ENCODE results near the gene EREG. TPM values are rescaled to one million over a fixed set of nuclear protein-coding genes. Genes with fewer than 3 reads are reported as not detected.

The EREG gene, protein sequence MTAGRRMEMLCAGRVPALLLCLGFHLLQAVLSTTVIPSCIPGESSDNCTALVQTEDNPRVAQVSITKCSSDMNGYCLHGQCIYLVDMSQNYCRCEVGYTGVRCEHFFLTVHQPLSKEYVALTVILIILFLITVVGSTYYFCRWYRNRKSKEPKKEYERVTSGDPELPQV
- total RNA-seq (2014; rRNA removed; shearing (Covaris generic)) = not detected in 2 replicates

DNA sequence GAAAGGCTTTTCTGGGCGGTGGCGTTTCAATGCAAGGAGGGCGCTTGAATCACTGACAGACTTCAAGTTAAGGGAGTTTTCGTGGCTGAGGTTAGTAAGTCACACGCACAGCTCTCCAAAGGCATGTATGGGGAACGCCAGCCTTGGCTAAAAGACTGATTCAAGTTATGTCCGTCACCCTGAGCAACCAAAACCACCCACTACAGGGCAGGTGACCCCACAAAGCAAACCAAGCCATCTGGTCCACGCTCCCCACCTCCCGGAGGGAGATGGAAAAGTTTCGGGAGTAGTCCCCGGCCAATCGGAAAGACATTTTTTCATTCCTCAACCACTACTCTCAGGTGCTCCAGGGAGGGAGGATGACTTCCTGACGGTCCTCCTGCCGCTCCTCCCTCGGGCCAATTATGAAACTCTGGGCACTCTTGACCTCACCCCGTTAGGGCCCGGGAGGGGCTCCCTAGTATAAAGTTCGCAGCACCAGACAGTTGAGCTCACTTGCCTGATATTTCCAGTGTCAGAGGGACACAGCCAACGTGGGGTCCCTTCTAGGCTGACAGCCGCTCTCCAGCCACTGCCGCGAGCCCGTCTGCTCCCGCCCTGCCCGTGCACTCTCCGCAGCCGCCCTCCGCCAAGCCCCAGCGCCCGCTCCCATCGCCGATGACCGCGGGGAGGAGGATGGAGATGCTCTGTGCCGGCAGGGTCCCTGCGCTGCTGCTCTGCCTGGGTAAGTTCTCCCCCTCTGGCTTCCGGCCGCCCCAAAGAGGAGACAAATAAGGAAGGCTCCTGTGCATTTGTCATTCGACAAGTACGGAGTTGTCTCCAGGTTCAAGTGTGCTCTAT is at the start of gene EREG:
TSS of gene EREG (plus strand) at position 494 of the 840 bp plus-strand sequence. CDS start at position 658, 164 bp downstream.
- H3K4me1 ChIP-seq (replicated peaks) = no peaks in the 10 kb centered on the region
- H3K27ac ChIP-seq = no peak within 1 kb of the TSS
- peaks cover 18% of the 10 kb centered on the region; the same call in 1 of the 2 replicates for H3K27me3 ChIP-seq (replicated peaks)
- H3K9me3 ChIP-seq (replicated peaks) = no peaks in the 10 kb centered on the region
- no peaks in the 10 kb centered on the region for H3K36me3 ChIP-seq
- no peak for DNase-seq (ENCODE audit: low read depth in 1 of 2, low spot score in 2 of 2)
- no peak within 1 kb of the TSS for H3K4me3 ChIP-seq

DNA sequence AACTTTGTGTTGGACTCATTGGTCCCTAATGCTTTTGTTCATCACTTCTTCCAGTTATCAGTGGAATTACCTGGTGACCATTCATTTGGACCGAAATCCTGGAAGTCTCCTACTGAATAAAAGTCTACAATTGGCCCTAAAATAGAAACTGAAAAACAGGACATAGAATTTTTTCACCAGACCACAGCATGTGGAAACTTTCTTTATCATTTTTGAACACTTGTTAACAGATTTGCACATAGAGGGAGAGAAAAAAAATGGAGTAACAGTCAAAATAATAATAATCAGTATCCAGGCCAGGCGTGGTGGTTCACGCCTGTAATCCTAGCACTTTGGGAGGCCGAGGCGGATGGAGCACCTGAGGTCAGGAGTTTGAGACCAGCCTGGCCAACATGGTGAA is 49.6 kb upstream of the EREG start:
- Histone ChIP-seq H3K4me3 (no peak overlapping the region), H3K36me3 (no peaks in the 10 kb centered on the region), H3K4me1 (replicated peaks) (no peaks in the 10 kb centered on the region; the same call in 1 of the 2 replicates), H3K27me3 (replicated peaks) (0 out of 2 replicates have a peak, but pooled peaks cover 5% of the 10 kb centered on the region), H3K9me3 (replicated peaks) (no peaks in the 10 kb centered on the region), H3K27ac (no peak overlapping the region)
- no peak for DNase-seq (ENCODE audit: low read depth in 1 of 2, low spot score in 2 of 2)

DNA sequence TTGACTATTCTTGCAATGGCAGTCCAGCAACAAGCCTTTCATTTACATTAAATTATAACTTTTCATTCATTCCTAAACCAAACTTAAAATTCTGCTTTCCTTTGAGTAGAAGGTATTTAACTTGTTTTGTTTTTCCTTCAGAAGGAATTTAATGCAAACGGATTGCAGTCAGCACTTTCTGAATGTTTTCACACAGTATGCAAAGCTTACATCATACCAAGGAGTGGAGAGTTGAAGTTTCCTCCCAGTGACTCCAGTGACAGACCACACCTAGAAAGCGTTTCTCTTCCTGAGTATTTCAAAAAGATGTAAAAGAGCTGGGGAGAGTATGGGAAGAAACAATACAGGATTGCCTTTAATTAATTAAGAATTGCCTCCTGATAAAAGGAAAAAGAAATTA is 48.5 kb upstream of the EREG start:
- H3K36me3 ChIP-seq = no peaks in the 10 kb centered on the region
- H3K27me3 ChIP-seq (replicated peaks) = peaks cover 9% of the 10 kb centered on the region; the same call in 1 of the 2 replicates
- no peak for DNase-seq (ENCODE audit: low read depth in 1 of 2, low spot score in 2 of 2)
- H3K9me3 ChIP-seq (replicated peaks) = no peaks in the 10 kb centered on the region
- no peak overlapping the region for H3K4me3 ChIP-seq
- no peaks in the 10 kb centered on the region; the same call in 1 of the 2 replicates for H3K4me1 ChIP-seq (replicated peaks)
- H3K27ac ChIP-seq = no peak overlapping the region

DNA sequence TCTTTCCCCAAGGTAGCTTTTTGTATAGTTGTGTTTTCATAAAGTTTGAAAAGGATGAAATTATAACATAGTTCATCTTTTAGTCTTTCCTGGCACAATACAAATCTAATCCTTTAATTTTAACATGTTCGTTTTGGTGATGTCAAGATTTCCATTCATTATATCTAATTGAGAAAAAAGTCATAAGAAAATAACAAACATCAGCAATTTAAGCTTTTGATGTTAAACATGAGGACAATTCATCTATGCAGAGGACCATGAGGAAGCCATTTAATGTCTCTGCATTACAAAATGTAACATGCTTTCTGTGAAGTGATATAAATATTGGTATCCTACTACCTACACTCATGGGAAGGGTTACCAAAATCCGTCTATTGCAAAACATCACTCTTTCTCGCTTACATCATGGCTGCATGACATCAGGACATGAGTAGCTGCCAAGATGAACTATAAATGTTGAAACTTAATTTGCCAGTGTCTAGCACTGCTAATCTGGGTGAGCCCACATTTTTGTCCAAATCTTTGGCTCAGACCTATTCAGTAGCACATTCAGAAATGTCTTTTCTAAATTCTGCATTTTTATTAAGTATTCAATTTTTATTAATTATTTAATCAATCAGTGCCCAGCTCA is 47.2 kb upstream of the EREG start:
- no peaks in the 10 kb centered on the region for H3K9me3 ChIP-seq (replicated peaks)
- H3K27me3 ChIP-seq (replicated peaks) = peaks cover 12% of the 10 kb centered on the region; the same call in 1 of the 2 replicates
- H3K4me1 ChIP-seq (replicated peaks) = no peaks in the 10 kb centered on the region; the same call in 1 of the 2 replicates
- DNase-seq (ENCODE audit: low read depth in 1 of 2, low spot score in 2 of 2) = no peak
- no peak overlapping the region for H3K4me3 ChIP-seq
- no peaks in the 10 kb centered on the region for H3K36me3 ChIP-seq
- H3K27ac ChIP-seq = no peak overlapping the region

DNA sequence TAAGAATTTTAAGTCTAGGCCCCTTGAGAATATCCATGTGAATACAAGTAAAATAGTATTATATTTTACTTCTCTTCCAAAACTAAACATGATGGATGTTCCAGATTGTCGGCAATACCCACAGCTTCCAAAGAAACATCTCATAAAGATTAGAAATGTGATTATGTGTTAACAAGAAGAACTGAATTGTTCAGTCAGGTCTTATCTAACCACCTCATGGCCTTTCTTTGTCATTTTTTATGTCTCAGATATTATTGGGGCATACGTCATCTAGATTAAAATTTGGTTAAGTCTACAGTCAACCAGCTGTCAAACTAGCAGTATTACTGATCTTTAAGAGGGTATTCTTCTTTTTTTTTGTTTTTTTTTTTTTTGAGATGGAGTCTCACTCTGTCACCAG is 46.7 kb upstream of the EREG start:
- no peak for DNase-seq (ENCODE audit: low read depth in 1 of 2, low spot score in 2 of 2)
- Histone ChIP-seq H3K4me1 (replicated peaks) (no peaks in the 10 kb centered on the region; the same call in 1 of the 2 replicates), H3K27ac (no peak overlapping the region), H3K9me3 (replicated peaks) (no peaks in the 10 kb centered on the region), H3K27me3 (replicated peaks) (peaks cover 15% of the 10 kb centered on the region; the same call in 1 of the 2 replicates), H3K36me3 (no peaks in the 10 kb centered on the region), H3K4me3 (no peak overlapping the region)

DNA sequence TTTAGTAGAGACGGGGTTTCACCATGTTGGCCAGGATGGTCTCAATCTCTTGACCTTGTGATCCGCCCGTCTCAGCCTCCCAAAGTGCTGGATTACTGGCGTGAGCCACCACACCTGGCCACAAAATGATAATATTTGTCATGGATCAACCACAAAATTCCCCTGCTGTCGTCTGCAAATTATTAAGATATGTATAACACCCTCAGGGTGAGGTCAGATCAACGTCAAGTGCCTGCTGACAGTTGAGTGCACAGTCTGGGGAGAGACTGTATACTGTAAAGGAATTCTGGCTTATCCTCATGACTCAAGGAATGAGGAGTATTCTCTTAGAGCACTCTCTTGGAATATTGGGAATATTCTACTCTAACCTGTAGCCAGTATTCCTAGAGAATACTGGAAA is 45.5 kb upstream of the EREG start:
- no peak for DNase-seq (ENCODE audit: low read depth in 1 of 2, low spot score in 2 of 2)
- H3K9me3 ChIP-seq (replicated peaks) = no peaks in the 10 kb centered on the region
- H3K4me1 ChIP-seq (replicated peaks) = no peaks in the 10 kb centered on the region; the same call in 1 of the 2 replicates
- H3K36me3 ChIP-seq = no peaks in the 10 kb centered on the region
- H3K4me3 ChIP-seq = no peak overlapping the region
- no peak overlapping the region for H3K27ac ChIP-seq
- H3K27me3 ChIP-seq (replicated peaks) = peaks cover 17% of the 10 kb centered on the region; the same call in 1 of the 2 replicates

DNA sequence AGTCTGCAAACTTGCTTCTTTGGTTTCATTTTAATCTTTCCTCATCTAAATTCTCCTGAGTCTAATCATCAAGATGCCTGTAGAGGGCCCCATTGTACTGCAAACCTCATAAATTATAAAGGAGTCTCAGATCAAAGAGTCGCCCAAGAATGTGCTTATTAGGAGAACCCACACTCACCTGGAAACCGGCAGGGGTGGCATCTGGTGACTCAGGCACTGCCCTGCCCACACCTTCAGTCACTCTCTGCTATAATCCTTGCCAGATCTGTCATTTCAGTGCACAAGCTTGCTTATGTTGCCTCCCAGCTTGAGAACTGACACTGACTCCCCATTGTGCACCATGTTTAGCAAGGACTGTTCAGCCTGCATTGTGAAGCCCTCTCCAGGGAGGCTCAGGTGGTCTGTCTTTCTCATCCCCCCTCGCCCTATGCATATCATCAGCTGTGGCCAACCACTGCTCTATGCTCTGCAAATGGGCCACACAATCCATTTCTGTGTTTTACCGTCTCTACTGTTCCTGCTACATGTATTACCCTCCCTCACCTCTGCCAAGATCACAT is 44.3 kb upstream of the EREG start:
- peaks cover 24% of the 10 kb centered on the region; the same call in 1 of the 2 replicates for H3K27me3 ChIP-seq (replicated peaks)
- H3K4me3 ChIP-seq = no peak overlapping the region
- H3K36me3 ChIP-seq = no peaks in the 10 kb centered on the region
- no peaks in the 10 kb centered on the region for H3K9me3 ChIP-seq (replicated peaks)
- no peaks in the 10 kb centered on the region; the same call in 1 of the 2 replicates for H3K4me1 ChIP-seq (replicated peaks)
- no peak overlapping the region for H3K27ac ChIP-seq
- peak in 1 of 2 experiments; percentile 39 for DNase-seq (ENCODE audit: low read depth in 1 of 2, low spot score in 2 of 2)

DNA sequence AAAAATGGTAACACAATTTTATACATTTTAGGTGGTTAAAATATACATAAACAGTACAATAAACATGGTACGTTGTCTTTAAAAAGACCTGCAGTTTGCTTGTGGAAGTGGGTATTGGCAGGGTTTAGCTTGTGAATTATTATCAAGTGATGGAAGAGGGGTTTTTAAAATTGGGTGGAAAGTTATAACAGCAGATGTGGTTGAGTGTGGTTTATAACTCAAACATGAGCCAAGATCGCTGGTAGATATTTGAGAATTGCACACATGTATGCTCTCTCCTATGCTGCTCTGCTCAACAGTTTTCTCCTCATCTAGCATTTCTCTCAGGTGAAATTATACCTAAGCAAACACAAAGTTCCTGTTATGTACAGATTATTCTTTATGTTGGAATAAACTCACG is 42.6 kb upstream of the EREG start:
- Histone ChIP-seq H3K9me3 (replicated peaks) (no peaks in the 10 kb centered on the region), H3K27me3 (replicated peaks) (peaks cover 24% of the 10 kb centered on the region; the same call in 1 of the 2 replicates), H3K4me1 (replicated peaks) (no peaks in the 10 kb centered on the region; the same call in 1 of the 2 replicates), H3K36me3 (no peaks in the 10 kb centered on the region), H3K27ac (no peak overlapping the region), H3K4me3 (no peak overlapping the region)
- no peak for DNase-seq (ENCODE audit: low read depth in 1 of 2, low spot score in 2 of 2)

DNA sequence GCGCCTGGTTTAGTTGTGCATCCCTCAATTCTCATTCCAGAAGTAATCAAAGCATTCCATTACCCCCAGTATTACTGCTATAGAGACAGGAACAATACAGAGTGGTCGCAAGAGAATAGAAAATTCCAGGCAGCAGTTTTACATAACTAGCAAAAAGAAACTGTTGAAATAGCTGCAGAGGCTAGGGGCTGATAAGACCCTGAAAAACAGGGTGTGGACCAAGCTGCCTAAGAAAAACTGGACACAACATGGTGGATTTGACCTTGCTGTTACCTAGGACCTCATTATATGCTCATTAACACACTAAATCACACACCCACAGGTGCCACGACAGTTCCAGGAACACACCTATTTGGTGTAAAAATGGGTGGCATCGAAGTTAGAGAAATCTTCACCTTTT is 41.3 kb upstream of the EREG start:
- Histone ChIP-seq H3K4me1 (replicated peaks) (no peaks in the 10 kb centered on the region; the same call in 1 of the 2 replicates), H3K4me3 (no peak overlapping the region), H3K36me3 (no peaks in the 10 kb centered on the region), H3K27ac (no peak overlapping the region), H3K9me3 (replicated peaks) (no peaks in the 10 kb centered on the region), H3K27me3 (replicated peaks) (peaks cover 24% of the 10 kb centered on the region; the same call in 1 of the 2 replicates)
- no peak for DNase-seq (ENCODE audit: low read depth in 1 of 2, low spot score in 2 of 2)

DNA sequence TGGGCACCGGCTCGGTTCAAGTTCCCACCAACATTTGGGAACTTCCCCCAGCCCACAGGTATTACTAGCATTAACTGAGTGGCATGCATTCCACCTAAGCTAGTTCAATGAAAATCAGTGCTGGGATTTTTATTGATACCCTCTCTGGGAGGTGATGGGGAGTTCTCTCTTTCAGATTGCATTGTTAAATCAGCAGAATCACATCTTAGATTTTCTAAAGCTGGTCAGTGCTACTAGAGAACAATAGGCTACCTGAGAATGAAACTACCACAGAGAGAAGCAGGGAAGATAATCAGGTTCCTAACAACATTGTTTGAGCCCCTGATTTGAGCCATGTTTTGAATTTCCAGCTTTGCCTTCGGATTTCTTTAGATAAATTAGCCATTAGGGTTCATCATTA is 40.7 kb upstream of the EREG start:
- H3K27me3 ChIP-seq (replicated peaks) = peaks cover 24% of the 10 kb centered on the region; the same call in 1 of the 2 replicates
- no peak for DNase-seq (ENCODE audit: low read depth in 1 of 2, low spot score in 2 of 2)
- no peak overlapping the region for H3K27ac ChIP-seq
- no peaks in the 10 kb centered on the region for H3K9me3 ChIP-seq (replicated peaks)
- H3K4me3 ChIP-seq = no peak overlapping the region
- H3K4me1 ChIP-seq (replicated peaks) = no peaks in the 10 kb centered on the region; the same call in 1 of the 2 replicates
- no peaks in the 10 kb centered on the region for H3K36me3 ChIP-seq

DNA sequence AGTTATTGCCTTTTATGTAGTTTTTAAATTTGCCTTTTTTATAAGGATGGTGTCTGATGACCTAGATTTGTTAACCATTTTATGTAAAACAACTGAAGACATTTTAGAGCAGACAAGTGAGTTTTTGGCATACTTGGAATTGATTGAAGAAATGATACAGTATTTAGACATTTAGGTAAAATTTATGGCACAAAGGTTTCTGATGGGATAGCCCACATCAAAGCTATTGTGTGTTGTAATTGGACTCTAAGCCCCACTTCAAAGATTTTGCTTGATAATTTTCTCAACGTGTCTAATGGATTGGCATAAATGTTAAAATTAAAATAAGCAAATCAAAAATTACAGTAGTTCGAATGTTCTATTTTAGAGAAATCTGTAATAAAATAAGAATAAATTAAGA is 39.1 kb upstream of the EREG start:
- H3K4me1 ChIP-seq (replicated peaks) = no peaks in the 10 kb centered on the region
- no peaks in the 10 kb centered on the region for H3K9me3 ChIP-seq (replicated peaks)
- no peak overlapping the region for H3K4me3 ChIP-seq
- H3K27me3 ChIP-seq (replicated peaks) = peaks cover 17% of the 10 kb centered on the region; the same call in 1 of the 2 replicates
- H3K36me3 ChIP-seq = no peaks in the 10 kb centered on the region
- no peak for DNase-seq (ENCODE audit: low read depth in 1 of 2, low spot score in 2 of 2)
- no peak overlapping the region for H3K27ac ChIP-seq

DNA sequence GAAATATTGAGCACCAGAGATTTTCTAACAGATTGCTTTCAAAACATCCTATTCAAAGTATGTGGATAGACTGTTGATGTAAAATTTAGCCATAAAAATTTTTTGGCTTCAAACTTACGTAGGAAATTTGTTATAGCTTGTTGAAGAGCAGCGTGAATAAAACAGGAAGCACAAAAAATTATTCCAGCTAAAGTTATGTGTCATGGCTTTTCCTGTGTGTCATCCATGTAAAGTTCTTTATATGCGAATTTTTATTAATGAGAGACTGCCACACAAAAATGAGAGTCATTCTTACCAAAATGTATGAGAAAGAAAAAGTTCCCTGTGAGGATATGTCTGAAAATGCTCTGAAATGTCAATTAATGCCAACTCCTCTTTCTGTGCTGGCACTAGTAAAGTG is 37.2 kb upstream of the EREG start:
- no peak for DNase-seq (ENCODE audit: low read depth in 1 of 2, low spot score in 2 of 2)
- no peaks in the 10 kb centered on the region for H3K4me1 ChIP-seq (replicated peaks)
- no peaks in the 10 kb centered on the region for H3K36me3 ChIP-seq
- H3K27me3 ChIP-seq (replicated peaks) = peaks cover 12% of the 10 kb centered on the region; the same call in 1 of the 2 replicates
- no peaks in the 10 kb centered on the region for H3K9me3 ChIP-seq (replicated peaks)
- H3K27ac ChIP-seq = no peak overlapping the region
- no peak overlapping the region for H3K4me3 ChIP-seq

DNA sequence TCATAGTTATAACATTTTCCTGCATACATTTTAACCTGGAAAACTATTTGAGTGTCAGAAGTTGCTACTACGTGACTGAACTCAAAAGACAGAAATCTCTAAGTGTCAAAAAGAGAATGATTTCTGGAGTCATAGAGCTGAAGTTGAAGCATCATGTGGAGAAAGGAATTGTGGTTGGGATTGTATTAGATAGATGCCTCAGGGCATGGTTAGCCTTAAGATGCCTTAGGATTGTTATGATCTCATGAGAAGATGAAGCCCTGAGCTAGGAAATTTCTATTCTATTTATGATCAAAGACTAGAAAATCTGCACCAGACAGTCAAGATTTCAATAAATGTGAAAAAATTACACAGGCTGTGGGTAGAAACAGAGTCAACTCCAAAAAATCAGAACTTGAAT is 36.4 kb upstream of the EREG start:
- no peaks in the 10 kb centered on the region for H3K36me3 ChIP-seq
- no peak overlapping the region for H3K4me3 ChIP-seq
- H3K27ac ChIP-seq = no peak overlapping the region
- no peaks in the 10 kb centered on the region for H3K9me3 ChIP-seq (replicated peaks)
- no peaks in the 10 kb centered on the region for H3K4me1 ChIP-seq (replicated peaks)
- H3K27me3 ChIP-seq (replicated peaks) = peaks cover 8% of the 10 kb centered on the region; the same call in 1 of the 2 replicates
- DNase-seq (ENCODE audit: low read depth in 1 of 2, low spot score in 2 of 2) = no peak

Measured in SJSA1 (cell line).